ENCODE data around the gene FHL1. TPM values are rescaled to one million over a fixed set of nuclear protein-coding genes. Genes with fewer than 3 reads are reported as not detected.

Gene FHL1
- total RNA-seq, 2 experiments from 2014 or later, result 27.2 to 28.4 TPM

DNA sequence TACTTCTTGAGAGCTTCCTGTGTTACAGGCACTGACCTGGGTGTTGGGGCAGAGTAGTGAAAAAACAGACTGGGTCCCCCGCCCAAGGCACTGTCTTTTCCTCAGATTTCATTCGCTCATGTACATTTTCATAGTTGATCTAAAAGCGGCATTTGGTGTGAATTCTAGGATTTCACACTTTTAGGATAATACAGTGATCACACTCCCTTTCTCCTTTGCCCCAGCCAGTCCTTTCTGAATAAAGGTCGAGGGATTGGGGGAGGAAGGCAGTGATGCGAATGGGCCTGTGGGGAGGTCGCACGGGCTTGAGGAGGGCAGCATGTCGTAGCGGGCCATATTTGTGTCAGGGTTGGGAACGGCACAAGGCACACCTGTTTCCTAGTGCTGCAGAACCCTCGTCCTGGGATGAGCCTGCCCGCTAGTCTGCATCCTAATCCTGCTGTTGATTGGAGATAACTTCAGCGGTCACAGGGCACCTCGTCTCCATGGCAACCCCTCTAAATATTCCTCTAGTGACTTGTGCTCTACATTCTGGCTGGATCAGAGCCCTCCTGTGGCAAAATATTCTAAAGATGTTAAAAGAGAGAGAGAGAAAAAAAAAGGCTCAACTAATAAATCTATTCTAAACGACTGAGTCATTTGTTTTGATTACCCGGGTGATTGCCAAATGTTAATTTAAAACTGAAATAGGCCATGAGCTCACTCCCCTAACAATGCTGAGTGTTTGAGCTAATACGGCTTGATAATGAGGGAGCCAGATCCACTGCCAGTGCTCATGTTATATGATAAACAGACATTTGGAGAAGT lies 21.8 kb downstream of the FHL1 start:
- Mint-ChIP-seq H3K4me3 (no peak overlapping the region), H3K27me3 (no peaks in the 10 kb centered on the region), H3K9me3 (no peaks in the 10 kb centered on the region), H3K27ac (no peak overlapping the region), H3K4me1 (ENCODE audit: low read depth) (peaks cover 9% of the 10 kb centered on the region), H3K36me3 (ENCODE audit: low read depth) (no peaks in the 10 kb centered on the region)
- no peak overlapping the region for H3K4me3 ChIP-seq (ENCODE audit: low read length)
- no peaks in the 10 kb centered on the region for H3K4me1 ChIP-seq (ENCODE audit: insufficient read depth, low read length)
- intact Hi-C loops (cut with DNase I, micrococcal nuclease), result no loop called here
- DNase-seq (no peak), ATAC-seq (ENCODE audit: poor library complexity) (no peak)
- no peaks in the 10 kb centered on the region for H3K36me3 ChIP-seq (ENCODE audit: insufficient read depth, low read length)
- no peaks in the 10 kb centered on the region for H3K9me3 ChIP-seq (ENCODE audit: control insufficient read depth in 1 of 2, insufficient read depth in 1 of 2, low read length in 2 of 2)
- ChIA-PET POLR2A (interaction anchor here (0.7 kb wide), 1 partner anchor 185 kb away, joined by 3 read pairs; no protein-coding TSS in a partner anchor), CTCF (no interaction called here)
- no peak overlapping the region for H3K27ac ChIP-seq (ENCODE audit: low read depth in 1 of 2, low read length in 2 of 2)
- TF ChIP-seq, protein P1, sequence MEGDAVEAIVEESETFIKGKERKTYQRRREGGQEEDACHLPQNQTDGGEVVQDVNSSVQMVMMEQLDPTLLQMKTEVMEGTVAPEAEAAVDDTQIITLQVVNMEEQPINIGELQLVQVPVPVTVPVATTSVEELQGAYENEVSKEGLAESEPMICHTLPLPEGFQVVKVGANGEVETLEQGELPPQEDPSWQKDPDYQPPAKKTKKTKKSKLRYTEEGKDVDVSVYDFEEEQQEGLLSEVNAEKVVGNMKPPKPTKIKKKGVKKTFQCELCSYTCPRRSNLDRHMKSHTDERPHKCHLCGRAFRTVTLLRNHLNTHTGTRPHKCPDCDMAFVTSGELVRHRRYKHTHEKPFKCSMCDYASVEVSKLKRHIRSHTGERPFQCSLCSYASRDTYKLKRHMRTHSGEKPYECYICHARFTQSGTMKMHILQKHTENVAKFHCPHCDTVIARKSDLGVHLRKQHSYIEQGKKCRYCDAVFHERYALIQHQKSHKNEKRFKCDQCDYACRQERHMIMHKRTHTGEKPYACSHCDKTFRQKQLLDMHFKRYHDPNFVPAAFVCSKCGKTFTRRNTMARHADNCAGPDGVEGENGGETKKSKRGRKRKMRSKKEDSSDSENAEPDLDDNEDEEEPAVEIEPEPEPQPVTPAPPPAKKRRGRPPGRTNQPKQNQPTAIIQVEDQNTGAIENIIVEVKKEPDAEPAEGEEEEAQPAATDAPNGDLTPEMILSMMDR (IDR thresholded peaks at IDR 0.05), result no peak
- no peaks in the 10 kb centered on the region for H3K27me3 ChIP-seq (ENCODE audit: control insufficient read depth in 1 of 2, insufficient read depth in 2 of 2, low read length in 2 of 2)

DNA sequence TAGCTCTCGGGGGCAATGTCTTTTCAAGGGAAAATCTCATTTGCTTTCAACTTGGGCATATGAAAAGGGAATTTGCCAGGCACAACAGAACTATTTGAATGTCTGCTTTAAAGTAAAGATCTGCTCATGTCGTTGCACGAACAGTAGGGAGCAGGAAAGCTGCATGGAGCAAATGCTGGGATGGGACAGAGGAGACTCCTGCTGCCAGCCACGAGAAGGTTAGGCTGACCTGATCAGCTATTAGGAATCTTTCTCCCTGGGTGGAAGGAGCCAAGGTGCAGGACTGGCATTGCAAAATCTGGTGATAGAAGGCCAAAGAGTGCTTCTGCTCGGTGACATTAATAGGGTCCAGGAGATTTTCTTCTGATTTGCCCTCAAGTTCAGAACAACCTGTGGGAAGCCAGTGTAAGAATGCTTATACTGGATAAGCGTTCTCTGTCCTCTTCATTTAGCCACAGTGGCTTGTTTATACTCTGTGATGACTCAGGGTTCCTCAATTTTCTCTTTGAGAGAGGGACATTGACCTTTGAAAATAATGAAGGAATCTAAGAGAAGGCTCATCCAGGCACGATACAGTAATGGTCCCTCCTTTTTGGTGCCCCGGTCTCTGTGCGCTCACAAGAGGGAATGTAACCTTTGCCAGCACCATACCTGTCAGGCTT lies 22.9 kb downstream of the FHL1 start:
- CTCF ChIA-PET, result no interaction called here
- Mint-ChIP-seq H3K9me3 (no peaks in the 10 kb centered on the region), H3K36me3 (ENCODE audit: low read depth) (no peaks in the 10 kb centered on the region), H3K4me3 (no peak overlapping the region), H3K27ac (no peak overlapping the region), H3K4me1 (ENCODE audit: low read depth) (peaks cover 9% of the 10 kb centered on the region), H3K27me3 (no peaks in the 10 kb centered on the region)
- POLR2A ChIA-PET, result no interaction called here
- no peaks in the 10 kb centered on the region for H3K4me1 ChIP-seq (ENCODE audit: insufficient read depth, low read length)
- TF ChIP-seq, protein P1 (IDR thresholded peaks at IDR 0.05), result no peak
- H3K4me3 ChIP-seq (ENCODE audit: low read length), result no peak overlapping the region
- H3K27me3 ChIP-seq (ENCODE audit: control insufficient read depth in 1 of 2, insufficient read depth in 2 of 2, low read length in 2 of 2), result no peaks in the 10 kb centered on the region
- no peaks in the 10 kb centered on the region for H3K9me3 ChIP-seq (ENCODE audit: control insufficient read depth in 1 of 2, insufficient read depth in 1 of 2, low read length in 2 of 2)
- intact Hi-C loops (cut with DNase I, micrococcal nuclease), result no loop called here
- ATAC-seq (ENCODE audit: poor library complexity) (no peak), DNase-seq (no peak)
- H3K27ac ChIP-seq (ENCODE audit: low read depth in 1 of 2, low read length in 2 of 2), result no peak overlapping the region
- H3K36me3 ChIP-seq (ENCODE audit: insufficient read depth, low read length), result peaks cover 2% of the 10 kb centered on the region

DNA sequence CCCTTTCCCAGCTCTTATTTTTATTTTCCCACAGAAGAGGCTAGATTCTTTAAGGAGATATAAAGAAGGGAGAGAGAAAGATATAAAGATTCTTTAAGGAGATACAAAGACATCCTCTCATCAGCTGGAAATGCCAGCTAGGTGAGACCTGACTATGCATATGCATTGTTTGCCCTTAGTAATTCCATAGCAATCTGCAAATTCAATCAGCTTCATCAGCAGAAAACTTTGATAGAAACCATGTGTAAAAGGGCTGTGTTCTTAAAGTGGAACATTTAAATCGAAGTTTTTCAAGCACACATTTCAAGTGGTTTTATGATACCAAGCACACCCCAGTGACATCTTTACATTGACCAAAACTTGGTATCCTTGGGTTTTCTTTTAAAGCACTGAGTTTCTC lies 24.1 kb downstream of the FHL1 start:
- Histone ChIP-seq H3K36me3 (ENCODE audit: insufficient read depth, low read length) (peaks cover 4% of the 10 kb centered on the region), H3K27ac (ENCODE audit: low read depth in 1 of 2, low read length in 2 of 2) (no peak overlapping the region), H3K27me3 (ENCODE audit: control insufficient read depth in 1 of 2, insufficient read depth in 2 of 2, low read length in 2 of 2) (no peaks in the 10 kb centered on the region), H3K4me3 (ENCODE audit: low read length) (no peak overlapping the region), H3K9me3 (ENCODE audit: control insufficient read depth in 1 of 2, insufficient read depth in 1 of 2, low read length in 2 of 2) (no peaks in the 10 kb centered on the region), H3K4me1 (ENCODE audit: insufficient read depth, low read length) (no peaks in the 10 kb centered on the region)
- H3K4me1 Mint-ChIP-seq (ENCODE audit: low read depth), result peaks cover 4% of the 10 kb centered on the region
- ChIA-PET POLR2A (no interaction called here), CTCF (interaction anchor here (0.5 kb wide), 1 partner anchor 53 kb away, joined by 3 read pairs; no protein-coding TSS in a partner anchor)
- no peak overlapping the region for H3K4me3 Mint-ChIP-seq
- TF ChIP-seq, protein P1 (IDR thresholded peaks at IDR 0.05), result no peak
- ATAC-seq (ENCODE audit: poor library complexity), result no peak
- no peaks in the 10 kb centered on the region for H3K27me3 Mint-ChIP-seq
- H3K36me3 Mint-ChIP-seq (ENCODE audit: low read depth), result no peaks in the 10 kb centered on the region
- no peak overlapping the region for H3K27ac Mint-ChIP-seq
- no peak for DNase-seq
- intact Hi-C loops (cut with DNase I, micrococcal nuclease), result no loop called here
- no peaks in the 10 kb centered on the region for H3K9me3 Mint-ChIP-seq
